C4-2B (cell line): Measurements from ENCODE around the gene TPSAB1.

ENCODE experiments used
- ZFX ChIP-seq: fragments of 450-650 bp; IDR thresholded peaks from 2 replicates; pipeline ENCODE4 v1.6.1; 2017
- TF ChIP-seq, protein P1 (sequence below): fragments of 450-650 bp; conservative IDR thresholded peaks from 2 replicates; pipeline ENCODE4 v1.5.1; 2017; ENCODE audit warnings: mild to moderate bottlenecking

DNA sequence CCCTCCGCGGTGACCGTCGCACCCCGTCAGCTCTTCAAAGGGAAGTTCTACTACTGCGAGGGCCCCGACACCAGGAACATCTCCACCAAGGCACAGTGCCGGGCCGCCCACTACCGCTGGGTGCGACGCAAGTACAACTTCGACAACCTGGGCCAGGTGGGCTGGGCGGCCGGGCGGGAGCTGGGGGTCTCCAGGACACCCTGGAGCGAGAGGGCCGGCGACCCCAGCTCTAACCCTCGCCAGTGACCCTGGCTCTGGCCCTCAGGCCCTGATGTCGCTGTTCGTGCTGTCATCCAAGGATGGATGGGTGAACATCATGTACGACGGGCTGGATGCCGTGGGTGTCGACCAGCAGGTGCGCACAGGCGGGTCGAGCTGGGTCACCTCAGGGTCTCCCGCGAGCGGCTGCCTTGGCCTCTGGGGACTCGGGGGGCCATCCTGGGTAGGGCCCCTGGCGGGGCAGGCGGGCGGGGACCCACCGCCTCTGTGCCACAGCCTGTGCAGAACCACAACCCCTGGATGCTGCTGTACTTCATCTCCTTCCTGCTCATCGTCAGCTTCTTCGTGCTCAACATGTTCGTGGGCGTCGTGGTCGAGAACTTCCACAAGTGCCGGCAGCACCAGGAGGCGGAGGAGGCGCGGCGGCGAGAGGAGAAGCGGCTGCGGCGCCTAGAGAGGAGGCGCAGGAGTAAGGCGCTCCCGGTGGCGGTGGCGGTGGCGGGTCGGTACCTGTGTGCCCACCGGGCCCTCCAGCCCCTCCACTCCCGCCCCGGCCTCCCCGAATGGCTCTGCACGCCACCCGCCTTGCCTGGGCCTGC lies 28.8 kb upstream of the TPSAB1 start:
- TF ChIP-seq, protein P1, sequence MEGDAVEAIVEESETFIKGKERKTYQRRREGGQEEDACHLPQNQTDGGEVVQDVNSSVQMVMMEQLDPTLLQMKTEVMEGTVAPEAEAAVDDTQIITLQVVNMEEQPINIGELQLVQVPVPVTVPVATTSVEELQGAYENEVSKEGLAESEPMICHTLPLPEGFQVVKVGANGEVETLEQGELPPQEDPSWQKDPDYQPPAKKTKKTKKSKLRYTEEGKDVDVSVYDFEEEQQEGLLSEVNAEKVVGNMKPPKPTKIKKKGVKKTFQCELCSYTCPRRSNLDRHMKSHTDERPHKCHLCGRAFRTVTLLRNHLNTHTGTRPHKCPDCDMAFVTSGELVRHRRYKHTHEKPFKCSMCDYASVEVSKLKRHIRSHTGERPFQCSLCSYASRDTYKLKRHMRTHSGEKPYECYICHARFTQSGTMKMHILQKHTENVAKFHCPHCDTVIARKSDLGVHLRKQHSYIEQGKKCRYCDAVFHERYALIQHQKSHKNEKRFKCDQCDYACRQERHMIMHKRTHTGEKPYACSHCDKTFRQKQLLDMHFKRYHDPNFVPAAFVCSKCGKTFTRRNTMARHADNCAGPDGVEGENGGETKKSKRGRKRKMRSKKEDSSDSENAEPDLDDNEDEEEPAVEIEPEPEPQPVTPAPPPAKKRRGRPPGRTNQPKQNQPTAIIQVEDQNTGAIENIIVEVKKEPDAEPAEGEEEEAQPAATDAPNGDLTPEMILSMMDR = no peak
- no peak for TF ChIP-seq ZFX
